ENCODE data around the gene XPO6. TPM values are rescaled to one million over a fixed set of nuclear protein-coding genes. Genes with fewer than 3 reads are reported as not detected.

Gene XPO6
- total and polyA plus RNA-seq, 5 donors, result 19.9 to 36.4 (median 32.2) TPM

- DNase-seq (no peak), ATAC-seq (no peak)
- intact Hi-C loops (cut with DNase I), result no loop called here
- Histone ChIP-seq H3K9me3 (ENCODE audit: control insufficient read depth, low read length) (no peaks in the 10 kb centered on the region), H3K4me3 (ENCODE audit: low read length) (no peak overlapping the region), H3K27me3 (ENCODE audit: control insufficient read depth, insufficient read depth) (no peaks in the 10 kb centered on the region), H3K27ac (ENCODE audit: low read length) (no peak overlapping the region), H3K4me1 (ENCODE audit: control insufficient read depth, insufficient read depth, low read length) (no peaks in the 10 kb centered on the region)
- WGBS, result 62% methylated on average over 5 of the region's 5 CpGs
Measured at GRCh38 chr16:28210264-28210663, 1.5 kb downstream of the XPO6 start.

DNA sequence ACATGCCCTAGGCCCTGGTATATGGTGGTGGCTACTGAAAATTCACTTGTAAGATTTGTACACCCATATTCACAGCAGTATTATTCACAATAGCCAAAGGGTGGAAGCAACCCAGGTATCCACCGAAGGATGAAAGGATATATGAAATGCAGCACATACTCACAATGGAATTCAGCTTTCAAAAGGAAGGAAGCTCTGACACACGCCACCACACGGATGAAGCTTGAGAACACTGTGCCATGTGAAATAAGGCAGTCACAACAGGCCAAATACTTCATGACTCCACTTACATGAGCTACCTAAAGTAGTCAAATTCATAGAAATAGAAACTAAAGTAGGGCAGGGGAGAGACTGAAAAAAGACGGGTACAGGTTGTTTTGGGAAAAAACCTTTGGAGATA is 2.9 kb downstream of the XPO6 start:
- Histone ChIP-seq H3K27me3 (ENCODE audit: control insufficient read depth, insufficient read depth) (no peaks in the 10 kb centered on the region), H3K4me3 (ENCODE audit: low read length) (no peak overlapping the region), H3K9me3 (ENCODE audit: control insufficient read depth, low read length) (no peaks in the 10 kb centered on the region), H3K4me1 (ENCODE audit: control insufficient read depth, insufficient read depth, low read length) (peaks cover 3% of the 10 kb centered on the region), H3K27ac (ENCODE audit: low read length) (no peak overlapping the region)
- ATAC-seq (no peak), DNase-seq (no peak)
- 80% methylated on average over 4 of the region's 4 CpGs for WGBS
- intact Hi-C loops (cut with DNase I), result no loop called here

DNA sequence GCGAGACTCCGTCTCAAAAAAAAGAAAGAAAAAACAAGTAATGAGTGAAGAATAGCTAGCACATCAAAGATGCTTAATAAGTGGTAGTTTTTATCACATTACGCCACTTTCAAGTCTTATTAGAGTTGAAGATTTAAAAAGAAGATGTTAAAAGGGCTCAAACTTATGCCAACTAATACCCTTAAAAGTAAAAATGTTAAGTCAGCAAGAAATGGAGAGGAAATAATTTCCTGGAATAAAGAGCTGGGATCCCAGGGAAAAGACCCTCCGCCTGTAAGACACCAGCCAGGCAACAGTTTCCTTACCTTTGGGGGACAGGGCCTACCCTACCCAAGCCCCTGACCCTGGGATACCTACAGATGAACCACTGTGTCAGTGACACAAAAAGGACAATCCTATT is 3.6 kb downstream of the XPO6 start:
- Histone ChIP-seq H3K4me1 (ENCODE audit: control insufficient read depth, insufficient read depth, low read length) (peaks cover 3% of the 10 kb centered on the region), H3K27ac (ENCODE audit: low read length) (no peak overlapping the region), H3K27me3 (ENCODE audit: control insufficient read depth, insufficient read depth) (no peaks in the 10 kb centered on the region), H3K4me3 (ENCODE audit: low read length) (no peak overlapping the region), H3K9me3 (ENCODE audit: control insufficient read depth, low read length) (no peaks in the 10 kb centered on the region)
- 98% methylated on average over 4 of the region's 4 CpGs for WGBS
- no peak for ATAC-seq
- DNase-seq, result no peak
- intact Hi-C loops (cut with DNase I), result no loop called here

- DNase-seq, result no peak
- intact Hi-C loops (cut with DNase I), result no loop called here
- WGBS, result 94% methylated on average over 2 of the region's 2 CpGs
Measured at GRCh38 chr16:28207399-28207798, 4.4 kb downstream of the XPO6 start.

GRCh38 chr16:28205974-28206373 is 5.8 kb downstream of the XPO6 start:
- no peak for ATAC-seq
- H3K4me1 ChIP-seq (ENCODE audit: control insufficient read depth, insufficient read depth, low read length), result peaks cover 3% of the 10 kb centered on the region

More at GRCh38 chr16:28207399-28207798, 4.4 kb downstream of the XPO6 start:
- Histone ChIP-seq H3K27ac (ENCODE audit: low read length) (no peak overlapping the region), H3K9me3 (ENCODE audit: control insufficient read depth, low read length) (no peaks in the 10 kb centered on the region), H3K27me3 (ENCODE audit: control insufficient read depth, insufficient read depth) (no peaks in the 10 kb centered on the region), H3K4me1 (ENCODE audit: control insufficient read depth, insufficient read depth, low read length) (peaks cover 3% of the 10 kb centered on the region), H3K4me3 (ENCODE audit: low read length) (no peak overlapping the region)
- no peak for ATAC-seq

GRCh38 chr16:28205117-28205899 is 6.5 kb downstream of the XPO6 start:
- no peak overlapping the region for H3K4me3 ChIP-seq (ENCODE audit: low read length)
- peaks cover 3% of the 10 kb centered on the region for H3K4me1 ChIP-seq (ENCODE audit: control insufficient read depth, insufficient read depth, low read length)
- H3K9me3 ChIP-seq (ENCODE audit: control insufficient read depth, low read length), result no peaks in the 10 kb centered on the region
- WGBS, result 94% methylated on average over 6 of the region's 6 CpGs
- H3K27ac ChIP-seq (ENCODE audit: low read length), result no peak overlapping the region
- ATAC-seq, result no peak
- no peaks in the 10 kb centered on the region for H3K27me3 ChIP-seq (ENCODE audit: control insufficient read depth, insufficient read depth)
- no peak for DNase-seq
- intact Hi-C loops (cut with DNase I), result no loop called here

More at GRCh38 chr16:28205974-28206373, 5.8 kb downstream of the XPO6 start:
- intact Hi-C loops (cut with DNase I), result no loop called here
- H3K27ac ChIP-seq (ENCODE audit: low read length), result no peak overlapping the region
- WGBS, result over 99% methylated on average over 4 of the region's 4 CpGs
- no peak overlapping the region for H3K4me3 ChIP-seq (ENCODE audit: low read length)
- DNase-seq, result no peak
- H3K27me3 ChIP-seq (ENCODE audit: control insufficient read depth, insufficient read depth), result no peaks in the 10 kb centered on the region
- H3K9me3 ChIP-seq (ENCODE audit: control insufficient read depth, low read length), result no peaks in the 10 kb centered on the region

- WGBS, result 78% methylated on average over 6 of the region's 6 CpGs
- intact Hi-C loops (cut with DNase I), result no loop called here
- H3K4me3 ChIP-seq (ENCODE audit: low read length), result no peak overlapping the region
Measured at GRCh38 chr16:28204622-28205021, 7.1 kb downstream of the XPO6 start.

GRCh38 chr16:28204204-28204603 is 7.6 kb downstream of the XPO6 start:
- Histone ChIP-seq H3K4me1 (ENCODE audit: control insufficient read depth, insufficient read depth, low read length) (peaks cover 3% of the 10 kb centered on the region), H3K27me3 (ENCODE audit: control insufficient read depth, insufficient read depth) (no peaks in the 10 kb centered on the region), H3K9me3 (ENCODE audit: control insufficient read depth, low read length) (no peaks in the 10 kb centered on the region), H3K4me3 (ENCODE audit: low read length) (no peak overlapping the region), H3K27ac (ENCODE audit: low read length) (no peak overlapping the region)
- WGBS, result 63% methylated on average over 4 of the region's 4 CpGs
- peak in 1 of 2 donors; percentile 29 for ATAC-seq
- intact Hi-C loops (cut with DNase I), result no loop called here
- DNase-seq, result no peak

More at GRCh38 chr16:28204622-28205021, 7.1 kb downstream of the XPO6 start:
- H3K4me1 ChIP-seq (ENCODE audit: control insufficient read depth, insufficient read depth, low read length), result peaks cover 3% of the 10 kb centered on the region
- no peak overlapping the region for H3K27ac ChIP-seq (ENCODE audit: low read length)
- ATAC-seq, result no peak
- H3K27me3 ChIP-seq (ENCODE audit: control insufficient read depth, insufficient read depth), result no peaks in the 10 kb centered on the region
- DNase-seq, result no peak
- H3K9me3 ChIP-seq (ENCODE audit: control insufficient read depth, low read length), result no peaks in the 10 kb centered on the region

DNA sequence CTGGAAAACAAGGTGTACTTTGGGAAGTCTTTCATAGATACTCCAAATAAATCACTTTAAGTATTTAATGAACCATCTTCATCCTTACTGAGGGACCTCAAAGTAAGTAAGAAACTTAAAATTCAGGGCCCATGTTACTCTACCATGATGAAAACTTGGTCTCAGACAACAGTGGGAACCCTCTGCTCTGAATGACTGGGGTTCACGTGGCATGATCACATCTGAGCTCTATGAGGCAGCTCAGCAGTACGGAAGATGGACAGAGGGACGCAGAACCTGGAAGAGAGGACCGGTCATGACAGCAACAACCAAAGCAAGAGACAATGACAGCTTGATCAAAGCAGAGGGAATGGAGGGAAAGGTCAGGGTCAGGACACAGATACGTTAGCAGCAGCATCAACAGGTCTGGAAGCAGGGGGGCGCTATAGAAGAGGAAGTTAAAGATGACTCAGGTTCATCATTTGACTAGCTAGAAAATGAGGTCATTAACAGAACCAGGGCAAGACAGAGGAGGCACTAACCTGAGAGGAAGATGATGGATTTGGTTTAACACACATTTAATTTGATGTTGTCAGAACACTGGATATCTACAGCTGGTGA is 9.5 kb downstream of the XPO6 start:
- no peak overlapping the region for H3K27ac ChIP-seq (ENCODE audit: low read length)
- intact Hi-C loops (cut with DNase I), result no loop called here
- no peak for DNase-seq
- no peak overlapping the region for H3K4me3 ChIP-seq (ENCODE audit: low read length)
- ATAC-seq, result no peak
- H3K27me3 ChIP-seq (ENCODE audit: control insufficient read depth, insufficient read depth), result no peaks in the 10 kb centered on the region
- WGBS, result 90% methylated on average over 6 of the region's 6 CpGs
- no peaks in the 10 kb centered on the region for H3K9me3 ChIP-seq (ENCODE audit: control insufficient read depth, low read length)
- H3K4me1 ChIP-seq (ENCODE audit: control insufficient read depth, insufficient read depth, low read length), result peaks cover 3% of the 10 kb centered on the region

GRCh38 chr16:28200661-28201060 is 11.1 kb downstream of the XPO6 start:
- ATAC-seq (no peak), DNase-seq (no peak)
- Histone ChIP-seq H3K27ac (ENCODE audit: low read length) (no peak overlapping the region), H3K9me3 (ENCODE audit: control insufficient read depth, low read length) (no peaks in the 10 kb centered on the region), H3K4me3 (ENCODE audit: low read length) (no peak overlapping the region), H3K4me1 (ENCODE audit: control insufficient read depth, insufficient read depth, low read length) (peaks cover 3% of the 10 kb centered on the region), H3K27me3 (ENCODE audit: control insufficient read depth, insufficient read depth) (no peaks in the 10 kb centered on the region)
- WGBS, result 87% methylated on average over 5 of the region's 5 CpGs
- intact Hi-C loops (cut with DNase I), result no loop called here

DNA sequence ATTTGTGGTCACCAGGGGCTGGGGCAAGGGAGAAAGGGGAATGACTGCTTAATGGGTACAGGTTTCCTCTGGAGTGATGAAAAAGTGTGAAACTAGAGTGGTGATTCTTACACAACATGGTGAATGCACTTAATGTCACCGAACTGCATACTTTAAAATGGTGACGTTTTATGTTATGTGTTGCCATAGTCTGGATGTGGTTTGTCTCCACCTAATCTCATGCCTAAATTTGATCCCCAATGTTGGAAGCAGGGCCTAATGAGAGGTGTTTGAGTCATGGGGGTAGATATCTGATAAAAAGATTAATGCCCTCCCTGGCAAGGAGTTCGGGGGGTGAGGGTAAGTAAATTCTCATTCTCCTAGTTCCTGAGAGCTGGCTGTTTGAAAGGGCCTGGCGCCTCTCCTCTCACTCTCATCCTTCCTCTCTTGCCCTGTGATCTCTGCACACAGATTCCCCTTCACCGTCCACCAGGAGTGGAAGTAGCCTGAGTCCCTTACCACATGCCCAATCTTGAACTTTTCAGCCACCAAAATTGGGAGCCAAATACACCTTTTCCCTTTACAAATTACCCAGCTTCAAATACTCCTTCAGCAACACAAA is 15.3 kb downstream of the XPO6 start:
- Histone ChIP-seq H3K4me1 (ENCODE audit: control insufficient read depth, insufficient read depth, low read length) (no peaks in the 10 kb centered on the region), H3K9me3 (ENCODE audit: control insufficient read depth, low read length) (no peaks in the 10 kb centered on the region), H3K27me3 (ENCODE audit: control insufficient read depth, insufficient read depth) (no peaks in the 10 kb centered on the region), H3K27ac (ENCODE audit: low read length) (no peak overlapping the region), H3K4me3 (ENCODE audit: low read length) (no peak overlapping the region)
- ATAC-seq (no peak), DNase-seq (no peak)
- 92% methylated on average over 5 of the region's 5 CpGs for WGBS
- intact Hi-C loops (cut with DNase I), result no loop called here
